Measurements from ENCODE around the gene FAM110D. TPM values are rescaled to one million over a fixed set of nuclear protein-coding genes. Genes with fewer than 3 reads are reported as not detected.

Gene FAM110D
- total and polyA plus RNA-seq, 12 donors, result 2.1 to 6.1 (median 3.5) TPM

DNA sequence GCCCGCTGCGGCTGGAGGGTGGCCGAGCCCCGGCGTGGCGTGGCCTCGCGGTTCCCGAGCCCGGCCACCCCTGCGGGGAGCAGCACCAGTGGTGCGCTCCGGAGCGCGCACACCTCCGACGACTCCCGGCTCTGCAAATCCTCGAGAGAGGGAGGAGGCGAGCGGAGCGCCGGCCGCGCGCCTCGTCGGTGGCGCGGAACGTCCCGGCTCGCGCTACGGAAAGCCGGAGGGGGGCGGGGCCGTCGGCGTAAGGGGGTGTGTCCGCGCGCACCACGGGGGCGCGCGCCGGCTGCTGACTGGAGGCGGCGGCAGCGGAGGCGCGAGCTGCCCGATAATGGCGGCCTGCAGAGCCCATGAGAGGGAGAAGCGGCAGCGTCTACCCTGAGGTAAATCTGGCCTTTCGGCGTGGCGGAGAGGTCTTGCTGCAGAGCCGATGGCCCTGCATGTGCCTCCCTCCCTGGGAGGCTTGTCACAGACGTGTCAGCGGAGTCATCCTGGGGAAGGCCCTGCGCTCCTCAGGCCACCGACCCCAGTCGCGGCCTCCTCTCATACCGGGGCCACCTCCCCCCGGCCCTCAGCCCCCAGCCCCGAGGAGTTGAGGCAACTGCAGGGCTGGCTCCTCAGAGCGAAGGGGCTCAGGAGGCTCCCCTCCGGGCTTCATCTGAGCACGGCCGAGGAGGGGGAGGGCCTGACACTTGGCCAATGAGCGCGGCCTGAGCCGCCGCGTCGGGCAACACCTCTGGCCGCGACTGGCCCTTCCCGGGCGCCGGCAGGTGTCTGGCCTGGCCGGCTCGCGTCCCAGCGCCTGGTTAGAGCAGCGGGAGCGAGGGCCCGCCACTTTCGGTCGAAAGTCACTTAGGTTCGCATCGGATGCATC lies 47.1 kb upstream of the FAM110D start, which contains the start of gene PDIK1L:
Gene PDIK1L (plus strand): TSS at position 295 of the 877 bp plus-strand sequence. CDS start 2,485 bp downstream, outside the sequence.
- Histone ChIP-seq H3K27ac (peak within 1 kb of the TSS; percentile 80 to 100 (median 97)), H3K4me1 (peaks cover 6 to 44% (median 34%) of the 10 kb centered on the region in 9 donors), H3K9me3 (no peaks in the 10 kb centered on the region), H3K4me3 (peak within 1 kb of the TSS; percentile 79 to 100 (median 97)), H3K36me3 (peaks cover 0 to 28% (median 7%) of the 10 kb centered on the region in 9 donors), H3K27me3 (no peaks in the 10 kb centered on the region)
- ATAC-seq, result peak; percentile 92 to 96 (median 95)
- TF ChIP-seq CTCF (IDR thresholded peaks at IDR 0.05), result peak in 1 of 9 donors; percentile 8
- intact Hi-C loops (cut with DNase I), result loop anchor here in 6 of 10 donors (1.0 to 10.0 kb wide), 7 partner anchors 36 to 123 kb away; partner anchors contain the start of genes C1orf232 (in 1 of the 6), CEP85 (in 1 of the 6), FAM110D (in 1 of the 6) and ZNF593 (in 1 of the 6)
- 0 to 1% methylated on average over 65 to 96 of the region's 96 CpGs for WGBS, 2 donors
- DNase-seq, result peak; percentile 92 to 95

GRCh38 chr1:26112407-26112775 lies 46.5 kb upstream of the FAM110D start:
- ATAC-seq (peak in 5 of 8 donors; percentile 1 to 12 (median 5)), DNase-seq (no peak)
- Histone ChIP-seq H3K9me3 (no peaks in the 10 kb centered on the region), H3K36me3 (peaks cover 0 to 34% (median 7%) of the 10 kb centered on the region in 9 donors), H3K27ac (peak overlapping the region; percentile 72 to 100 (median 97)), H3K4me3 (peak overlapping the region; percentile 79 to 100 (median 97)), H3K27me3 (no peaks in the 10 kb centered on the region), H3K4me1 (peaks cover 6 to 44% (median 34%) of the 10 kb centered on the region in 9 donors)
- no peak for TF ChIP-seq CTCF (IDR thresholded peaks at IDR 0.05)
- intact Hi-C loops (cut with DNase I), result loop anchor here in 3 of 10 donors (5.0 to 10.0 kb wide), 3 partner anchors 35 to 122 kb away; partner anchors contain the start of gene CEP85 (in 1 of the 3)
- WGBS, 2 donors, result 1% methylated on average over 9 of the region's 9 CpGs

DNA sequence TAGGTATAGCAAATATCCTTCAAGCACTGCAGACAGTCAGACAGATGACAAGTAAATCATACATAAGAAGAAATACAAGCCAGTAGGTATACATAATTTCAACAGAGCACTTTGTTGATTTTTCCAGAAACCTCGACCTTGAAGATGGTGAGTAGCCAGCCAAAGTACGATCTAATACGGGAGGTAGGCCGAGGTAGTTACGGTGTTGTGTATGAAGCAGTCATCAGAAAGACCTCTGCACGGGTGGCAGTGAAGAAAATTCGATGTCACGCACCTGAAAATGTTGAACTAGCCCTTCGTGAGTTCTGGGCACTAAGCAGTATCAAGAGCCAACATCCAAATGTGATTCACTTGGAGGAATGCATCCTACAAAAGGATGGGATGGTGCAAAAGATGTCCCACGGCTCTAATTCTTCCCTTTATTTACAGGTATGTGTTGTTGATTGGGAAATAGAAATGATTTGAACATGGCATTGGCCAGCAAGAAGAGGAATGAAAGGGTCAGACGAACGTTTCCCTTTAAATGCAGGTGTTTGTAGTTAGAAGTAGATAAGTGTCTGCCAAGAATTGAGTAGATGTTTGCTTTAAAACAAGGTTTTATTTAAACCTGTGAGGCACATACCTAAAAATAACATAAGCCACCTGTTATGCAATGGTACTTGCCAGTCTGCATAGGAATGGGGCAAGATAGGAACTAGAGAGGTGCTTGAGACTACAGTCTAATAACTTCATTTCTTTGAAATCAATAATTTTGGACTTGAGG lies 44.5 kb upstream of the FAM110D start:
- ATAC-seq (no peak), DNase-seq (no peak)
- intact Hi-C loops (cut with DNase I), result loop anchor here in 3 of 10 donors (5.0 to 10.0 kb wide), 3 partner anchors 33 to 120 kb away; partner anchors contain the start of gene CEP85 (in 1 of the 3)
- Histone ChIP-seq H3K4me1 (peaks cover 6 to 45% (median 36%) of the 10 kb centered on the region in 9 donors), H3K27ac (peak overlapping the region in 6 of 10 donors; percentile 0 to 98 (median 40)), H3K9me3 (no peaks in the 10 kb centered on the region), H3K36me3 (peaks cover 0 to 53% (median 11%) of the 10 kb centered on the region in 9 donors), H3K27me3 (no peaks in the 10 kb centered on the region), H3K4me3 (no peak overlapping the region)
- TF ChIP-seq CTCF (IDR thresholded peaks at IDR 0.05), result no peak
- 70 to 72% methylated on average over 12 of the region's 12 CpGs for WGBS, 2 donors

Data from heart right ventricle (tissue), 16 donors.